ENCODE results near the gene FCGR3B.
A peak's percentile ranks its signal among the peaks of the same experiment; 100 is the strongest.
"Not testable (repeated sequence)": the region's sequence is repeated elsewhere in the genome, so short reads cannot be mapped to it uniquely, and the experiment has no call there.

Gene FCGR3B

GRCh38 chr1:161623401-161624051 is 7.5 kb downstream of the FCGR3B start:
- H3K4me2 ChIP-seq (ENCODE audit: low read length); H3K9ac ChIP-seq; H2AFZ ChIP-seq; H3K4me1 ChIP-seq; H3K27me3 ChIP-seq (ENCODE audit: control insufficient read depth, insufficient read depth, low read length); H3K9me3 ChIP-seq (ENCODE audit: control insufficient read depth, low read length); H3K27ac ChIP-seq; H3K36me3 ChIP-seq (ENCODE audit: control insufficient read depth, insufficient read depth, low read length); H3K79me2 ChIP-seq; H3K4me3 ChIP-seq (ENCODE audit: low read depth, low read length): not testable (repeated sequence)

GRCh38 chr1:161622054-161622453 is 8.9 kb downstream of the FCGR3B start:
- H3K4me1 ChIP-seq; H3K36me3 ChIP-seq (ENCODE audit: control insufficient read depth, insufficient read depth, low read length); H3K27me3 ChIP-seq (ENCODE audit: control insufficient read depth, insufficient read depth, low read length); H2AFZ ChIP-seq; H3K79me2 ChIP-seq; H3K9me3 ChIP-seq (ENCODE audit: control insufficient read depth, low read length); H3K27ac ChIP-seq; H3K4me2 ChIP-seq (ENCODE audit: low read length); H3K4me3 ChIP-seq (ENCODE audit: low read depth, low read length); H3K9ac ChIP-seq: not testable (repeated sequence)

GRCh38 chr1:161621181-161622000 is 9.6 kb downstream of the FCGR3B start:
- not testable (repeated sequence) for H3K4me1 ChIP-seq; H3K9ac ChIP-seq; H3K36me3 ChIP-seq (ENCODE audit: control insufficient read depth, insufficient read depth, low read length); H3K9me3 ChIP-seq (ENCODE audit: control insufficient read depth, low read length); H3K27ac ChIP-seq; H2AFZ ChIP-seq; H3K27me3 ChIP-seq (ENCODE audit: control insufficient read depth, insufficient read depth, low read length); H3K79me2 ChIP-seq
- peak overlapping the region; percentile 8 for H3K4me3 ChIP-seq (ENCODE audit: low read depth, low read length)
- H3K4me2 ChIP-seq (ENCODE audit: low read length), result peak overlapping the region; percentile 5

GRCh38 chr1:161620399-161620798 is 10.6 kb downstream of the FCGR3B start:
- H3K9ac ChIP-seq; H3K4me3 ChIP-seq (ENCODE audit: low read depth, low read length); H3K4me2 ChIP-seq (ENCODE audit: low read length); H3K27me3 ChIP-seq (ENCODE audit: control insufficient read depth, insufficient read depth, low read length); H2AFZ ChIP-seq; H3K27ac ChIP-seq; H3K36me3 ChIP-seq (ENCODE audit: control insufficient read depth, insufficient read depth, low read length); H3K79me2 ChIP-seq; H3K4me1 ChIP-seq; H3K9me3 ChIP-seq (ENCODE audit: control insufficient read depth, low read length): not testable (repeated sequence)

GRCh38 chr1:161618517-161618916 is 12.5 kb downstream of the FCGR3B start:
- H3K79me2 ChIP-seq; H3K4me1 ChIP-seq; H3K27ac ChIP-seq; H2AFZ ChIP-seq; H3K9ac ChIP-seq; H3K9me3 ChIP-seq (ENCODE audit: control insufficient read depth, low read length); H3K36me3 ChIP-seq (ENCODE audit: control insufficient read depth, insufficient read depth, low read length); H3K4me3 ChIP-seq (ENCODE audit: low read depth, low read length); H3K4me2 ChIP-seq (ENCODE audit: low read length); H3K27me3 ChIP-seq (ENCODE audit: control insufficient read depth, insufficient read depth, low read length): not testable (repeated sequence)

GRCh38 chr1:161616417-161616816 is 14.6 kb downstream of the FCGR3B start:
- not testable (repeated sequence) for H3K4me3 ChIP-seq (ENCODE audit: low read depth, low read length); H3K9ac ChIP-seq; H3K9me3 ChIP-seq (ENCODE audit: control insufficient read depth, low read length); H2AFZ ChIP-seq; H3K79me2 ChIP-seq; H3K36me3 ChIP-seq (ENCODE audit: control insufficient read depth, insufficient read depth, low read length); H3K4me1 ChIP-seq; H3K27ac ChIP-seq; H3K4me2 ChIP-seq (ENCODE audit: low read length); H3K27me3 ChIP-seq (ENCODE audit: control insufficient read depth, insufficient read depth, low read length)

- H3K4me3 ChIP-seq (ENCODE audit: low read depth, low read length); H2AFZ ChIP-seq; H3K79me2 ChIP-seq; H3K4me1 ChIP-seq; H3K9me3 ChIP-seq (ENCODE audit: control insufficient read depth, low read length); H3K27ac ChIP-seq; H3K4me2 ChIP-seq (ENCODE audit: low read length); H3K36me3 ChIP-seq (ENCODE audit: control insufficient read depth, insufficient read depth, low read length); H3K9ac ChIP-seq; H3K27me3 ChIP-seq (ENCODE audit: control insufficient read depth, insufficient read depth, low read length): not testable (repeated sequence)
Measured at GRCh38 chr1:161613142-161613514, 17.8 kb downstream of the FCGR3B start.

GRCh38 chr1:161612322-161613141 is 18.4 kb downstream of the FCGR3B start:
- Histone ChIP-seq H3K4me2 (ENCODE audit: low read length) (peak overlapping the region; percentile 56), H3K4me3 (ENCODE audit: low read depth, low read length) (peak overlapping the region; percentile 57)
- not testable (repeated sequence) for H3K27me3 ChIP-seq (ENCODE audit: control insufficient read depth, insufficient read depth, low read length); H3K4me1 ChIP-seq; H3K36me3 ChIP-seq (ENCODE audit: control insufficient read depth, insufficient read depth, low read length); H3K27ac ChIP-seq; H3K79me2 ChIP-seq; H2AFZ ChIP-seq; H3K9ac ChIP-seq; H3K9me3 ChIP-seq (ENCODE audit: control insufficient read depth, low read length)

- not testable (repeated sequence) for H2AFZ ChIP-seq; H3K27ac ChIP-seq; H3K4me1 ChIP-seq; H3K79me2 ChIP-seq; H3K27me3 ChIP-seq (ENCODE audit: control insufficient read depth, insufficient read depth, low read length); H3K9me3 ChIP-seq (ENCODE audit: control insufficient read depth, low read length); H3K36me3 ChIP-seq (ENCODE audit: control insufficient read depth, insufficient read depth, low read length); H3K9ac ChIP-seq
- peak overlapping the region; percentile 57 for H3K4me3 ChIP-seq (ENCODE audit: low read depth, low read length)
- H3K4me2 ChIP-seq (ENCODE audit: low read length), result peak overlapping the region; percentile 56
Measured at GRCh38 chr1:161611866-161612321, 19.1 kb downstream of the FCGR3B start.

GRCh38 chr1:161610198-161610597 is 20.8 kb downstream of the FCGR3B start:
- not testable (repeated sequence) for H3K27ac ChIP-seq; H2AFZ ChIP-seq; H3K4me1 ChIP-seq; H3K36me3 ChIP-seq (ENCODE audit: control insufficient read depth, insufficient read depth, low read length); H3K27me3 ChIP-seq (ENCODE audit: control insufficient read depth, insufficient read depth, low read length); H3K79me2 ChIP-seq; H3K4me2 ChIP-seq (ENCODE audit: low read length); H3K9me3 ChIP-seq (ENCODE audit: control insufficient read depth, low read length); H3K4me3 ChIP-seq (ENCODE audit: low read depth, low read length); H3K9ac ChIP-seq

All from parathyroid adenoma (tissue), 2 donors.